HG03378 (cell line): Measurements from ENCODE around the gene NCOA5.
"Not testable (repeated sequence)": the region's sequence is repeated elsewhere in the genome, so short reads cannot be mapped to it uniquely, and the experiment has no call there.

ENCODE experiments used
- ATAC-seq: cut with Tn5 transposase; IDR thresholded peaks from one replicate; pipeline ENCODE4 v1.9.1; 2021; ENCODE audit warnings: mild to moderate bottlenecking, moderate library complexity; ENCODE audit not compliant: unreplicated experiment

The NCOA5 gene

GRCh38 chr20:46121184-46121930 is 31.6 kb upstream of the NCOA5 start:
- no peak for ATAC-seq

GRCh38 chr20:46120136-46120535 is 30.4 kb upstream of the NCOA5 start:
- no peak for ATAC-seq

GRCh38 chr20:46119547-46119946 is 29.8 kb upstream of the NCOA5 start:
- ATAC-seq = no peak

- peak; percentile 39 for ATAC-seq
Observed at GRCh38 chr20:46119028-46119546, 29.3 kb upstream of the NCOA5 start.

- ATAC-seq = no peak
Observed at GRCh38 chr20:46118481-46119020, 28.8 kb upstream of the NCOA5 start.

GRCh38 chr20:46117704-46118467 is 28.1 kb upstream of the NCOA5 start, which contains the start of gene CD40:
Gene CD40, plus strand, starts transcription at chr20:46118314. Its CDS starts 30 bp downstream, at chr20:46118344.
- no peak for ATAC-seq

GRCh38 chr20:46114449-46114848 is 24.7 kb upstream of the NCOA5 start:
- ATAC-seq = no peak

- ATAC-seq = no peak
Observed at GRCh38 chr20:46113113-46113470, 23.3 kb upstream of the NCOA5 start.

GRCh38 chr20:46112430-46113112 is 22.8 kb upstream of the NCOA5 start:
- ATAC-seq = no peak

- no peak for ATAC-seq
Observed at GRCh38 chr20:46111836-46112212, 22.1 kb upstream of the NCOA5 start.

GRCh38 chr20:46111028-46111835 is 21.5 kb upstream of the NCOA5 start:
- peak; percentile 37 for ATAC-seq

- ATAC-seq = no peak
Observed at GRCh38 chr20:46108976-46109375, 19.2 kb upstream of the NCOA5 start.

- ATAC-seq = peak; percentile 82
Observed at GRCh38 chr20:46108435-46108841, 18.7 kb upstream of the NCOA5 start.

- ATAC-seq = no peak
Observed at GRCh38 chr20:46107061-46107460, 17.3 kb upstream of the NCOA5 start.

GRCh38 chr20:46104262-46104661 is 14.5 kb upstream of the NCOA5 start:
- ATAC-seq = no peak

- ATAC-seq = no peak
Observed at GRCh38 chr20:46102940-46103339, 13.2 kb upstream of the NCOA5 start.

GRCh38 chr20:46101957-46102356 is 12.2 kb upstream of the NCOA5 start:
- ATAC-seq = no peak

- no peak for ATAC-seq
Observed at GRCh38 chr20:46100988-46101387, 11.2 kb upstream of the NCOA5 start.

GRCh38 chr20:46100444-46100843 is 10.7 kb upstream of the NCOA5 start:
- ATAC-seq = not testable (repeated sequence)
